ENCODE results near the gene GRXCR1.

DNA sequence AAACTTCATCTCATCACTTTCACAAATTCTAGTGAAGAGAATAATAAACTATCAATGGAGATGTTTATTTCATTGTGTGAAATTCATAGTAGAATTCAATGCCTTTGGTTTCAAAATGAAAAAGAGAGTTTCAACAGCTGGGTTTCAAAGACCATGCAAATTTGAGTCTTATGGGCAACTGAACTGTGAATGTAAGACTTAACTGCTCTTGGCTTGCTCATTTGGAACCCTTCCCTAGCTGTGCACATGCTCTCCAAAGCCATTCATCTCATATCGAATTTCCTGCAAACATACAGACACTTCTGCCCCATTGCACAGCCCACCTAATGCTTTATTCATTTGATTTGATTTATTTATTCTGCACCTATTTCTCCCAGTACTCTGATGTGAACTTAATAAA, 154.5 kb downstream of the GRXCR1 start:
- TF ChIP-seq EZH2 (IDR thresholded peaks at IDR 0.05; ENCODE audit: insufficient read depth, poor library complexity, severe bottlenecking) (no peak), EZH2phosphoT487 (IDR thresholded peaks at IDR 0.05; ENCODE audit: insufficient read depth, low read depth) (no peak)

Measured in GM23248 (cell line).